Esophagus squamous epithelium (tissue), 4 donors: Measurements from ENCODE around the gene RBM47.

Experiments
- CTCF ChIP-seq, 6 experiments: fragments of 450-650 bp in 4 of 6; fragments of 200-600 bp in 2 of 6; sonication (generic) in 2 of 6; IDR thresholded peaks; one replicate each; pipeline ENCODE4 v1.5.1; 2016 to 2019; ENCODE audit warnings: antibody characterized with exemption in 6 of 6, mild to moderate bottlenecking in 4 of 6, moderate library complexity in 4 of 6
- POLR2A ChIP-seq, 4 donors: fragments of 450-650 bp; IDR thresholded peaks; one replicate each; pipeline ENCODE4 v1.6.1; 2017; ENCODE audit warnings: antibody characterized with exemption in 4 of 4, mild to moderate bottlenecking in 4 of 4, moderate library complexity in 3 of 4

DNA sequence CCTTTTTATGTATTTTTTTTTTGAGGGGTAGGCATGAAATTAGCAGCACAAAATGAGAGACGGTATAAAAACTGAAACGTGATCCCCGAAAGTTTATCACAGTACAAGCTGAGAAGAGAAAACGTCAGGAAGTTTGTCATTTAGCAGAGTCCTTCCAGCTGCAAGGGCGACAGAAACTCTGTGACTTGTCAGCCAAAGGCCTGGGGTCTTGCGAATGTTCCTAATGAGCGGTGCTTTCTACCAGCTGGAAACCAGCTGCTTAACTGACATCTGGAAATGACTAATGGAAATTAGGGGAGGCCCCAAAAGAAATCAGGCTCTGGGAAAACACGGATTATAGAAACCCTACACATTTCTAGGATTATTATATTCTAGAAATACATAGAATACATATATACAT lies 228.0 kb downstream of the RBM47 start:
- TF ChIP-seq CTCF (IDR thresholded peaks at IDR 0.05) = no peak
- no peak for TF ChIP-seq POLR2A (IDR thresholded peaks at IDR 0.05)
